Heart right ventricle (tissue), 16 donors: ENCODE measurements around the gene KRTAP20-3. TPM values are rescaled to one million over a fixed set of nuclear protein-coding genes. Genes with fewer than 3 reads are reported as not detected.

ENCODE experiments used
- ATAC-seq, 8 donors: fragments of 200-7000 bp; cut with Tn5 transposase; one replicate each; pipeline ENCODE4 v1.9.1; 2020; ENCODE audit warnings: mild to moderate bottlenecking in 8 of 8, moderate library complexity in 8 of 8, moderate number of reproducible peaks in 1 of 8
- DNase-seq, 2 donors: peaks; one replicate each; pipeline ENCODE4 v3.0.0-alpha.2; 2020
- H3K27ac ChIP-seq, 10 donors: fragments of 200-600 bp; sonication (generic) in 2 of 10; one replicate each; pipeline versions ENCODE4 v1.5.0 to v1.8.0; 2020 to 2022; ENCODE audit warnings: mild to moderate bottlenecking in 3 of 10
- H3K27me3 ChIP-seq, 7 donors: fragments of 200-600 bp; one replicate each; pipeline ENCODE4 v1.8.0; 2021 to 2022; ENCODE audit warnings: mild to moderate bottlenecking in 2 of 7
- H3K36me3 ChIP-seq, 9 donors: fragments of 200-600 bp; sonication (generic) in 1 of 9; one replicate each; pipeline versions ENCODE4 v1.5.0 to v1.8.0; 2020 to 2022; ENCODE audit warnings: mild to moderate bottlenecking in 2 of 9
- H3K4me1 ChIP-seq, 9 donors: fragments of 200-600 bp; sonication (generic) in 1 of 9; one replicate each; pipeline versions ENCODE4 v1.5.0 to v1.8.0; 2020 to 2022; ENCODE audit warnings: mild to moderate bottlenecking in 4 of 9
- H3K4me3 ChIP-seq, 10 donors: fragments of 200-600 bp; sonication (generic) in 2 of 10; one replicate each; pipeline versions ENCODE4 v1.5.0 to v1.8.0; 2020 to 2022; ENCODE audit warnings: mild to moderate bottlenecking in 7 of 10, moderate library complexity in 2 of 10
- H3K9me3 ChIP-seq, 11 donors: fragments of 200-600 bp in 10 of 11; sonication (generic) in 2 of 11; one replicate each; pipeline versions ENCODE4 v1.5.0 to v1.8.0; 2013 to 2022; ENCODE audit warnings: mild to moderate bottlenecking in 2 of 11, control low read depth in 1 of 11, moderate library complexity in 1 of 11
- WGBS, 2 donors: extraction: QIAGEN DNeasy Blood & Tissue Kit; methylation state at CpG; one replicate each; pipeline ENCODE4 v1.1.7; 2013; ENCODE audit warnings: inconsistent platforms in 1 of 2; 5-methylcytosine and 5-hydroxymethylcytosine counted together
- intact Hi-C, 10 donors: fragments of 100-400 bp; cut with DNase I; formaldehyde crosslinking; loops; one replicate each; pipeline versions ENCODE4 v1.11.1 to v1.14.2; 2022
- polyA plus RNA-seq, 2 donors: library from polyadenylated mRNA; stranded (reverse); fragments of 200-250 nt; gene quantifications; one replicate each; pipeline ENCODE4 v1.2.3, GENCODE V29; 2013
- total RNA-seq, 10 donors: library from RNA; stranded (reverse); fragmentation: NEBNext Ultra II Directional in 3 of 10; extraction: Animal tissue kit (Norgen Biotek cat#: 25700) in 3 of 10; gene quantifications; one replicate each; pipeline versions ENCODE4 v1.2.1 to v1.2.4, GENCODE V29; 2021 to 2023
- TF ChIP-seq, protein P1 (sequence below), 9 donors: fragments of 200-600 bp; sonication (generic) in 2 of 9; IDR thresholded peaks; one replicate each; pipeline versions ENCODE4 v1.5.0 to v1.8.0; 2021 to 2022; ENCODE audit warnings: antibody characterized with exemption in 9 of 9, mild to moderate bottlenecking in 5 of 9, moderate library complexity in 1 of 9
- donor health status: Arrhythmogenic right ventricular cardiomyopathy.
- donor health status: ischemic (EF 13 %, LVEDD 7.1; RV severe dilation, severe dysfunction).
- donor health status: healthy with polysubstance abuse.
- donor health status: DM: no; HTN: yes; CAD: no.
- donor health status: DM: no; HTN: no; CAD: no.
- donor health status: ischemic (EF 25% LVEDD 6.9; RV normal size, moderate dysfunction).
- donor health status: ischemic (EF 25% LVEDD 5.7; RV mildly dilated, moderate dysfunction).
- donor health status: healthy.
- donor health status: DM: yes; HTN: yes; CAD: no.
- donor health status: Ischemic cardiomyopathy.
- donor health status: ischemic (EF 35%, LVEDD 5.7; RV mildly dilated, moderate dysfunction).
- donor health status: nonischemic (EF 11% LVEDD 7.7; RV severe dilation, severe dysfunction).
- donor health status: DM: yes; HTN: yes; CAD: no.
- donor health status: PGD.
- donor health status: ischemic (EF 29% LVEDD 5.4; RV normal size, mild dysfunction).
- donor health status: nonischemic (EF 23%, LVEDD 6.1; RV moderate dilation, normal function).

The KRTAP20-3 gene
- total and polyA plus RNA-seq, 12 donors: not detected

DNA sequence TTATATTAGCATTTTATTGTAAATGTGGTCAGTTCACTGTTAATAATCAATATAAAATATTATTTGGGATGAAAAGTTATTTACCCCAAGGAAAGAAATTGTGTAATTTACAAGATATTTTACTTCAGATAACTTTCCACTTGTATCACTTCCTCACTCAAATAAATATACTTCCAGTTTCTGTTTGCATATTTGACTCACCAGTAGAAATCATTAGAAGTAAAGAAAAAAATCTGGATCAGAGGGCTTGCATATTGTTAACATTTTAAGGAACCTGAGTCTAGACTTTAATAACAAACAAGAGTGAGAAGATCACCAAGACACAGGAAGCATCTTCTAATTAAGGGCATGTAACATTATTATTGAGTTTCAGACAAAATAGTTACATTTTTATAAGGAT lies 22.6 kb upstream of the KRTAP20-3 start:
- H3K4me3 ChIP-seq: no peak overlapping the region
- no peak overlapping the region for H3K27ac ChIP-seq
- H3K9me3 ChIP-seq: peaks cover 0 to 10% (median 0%) of the 10 kb centered on the region in 11 donors
- no peaks in the 10 kb centered on the region for H3K27me3 ChIP-seq
- no peak for DNase-seq
- H3K36me3 ChIP-seq: no peaks in the 10 kb centered on the region
- no peaks in the 10 kb centered on the region for H3K4me1 ChIP-seq
- intact Hi-C loops: no loop called here
- ATAC-seq: no peak
- TF ChIP-seq, protein P1, sequence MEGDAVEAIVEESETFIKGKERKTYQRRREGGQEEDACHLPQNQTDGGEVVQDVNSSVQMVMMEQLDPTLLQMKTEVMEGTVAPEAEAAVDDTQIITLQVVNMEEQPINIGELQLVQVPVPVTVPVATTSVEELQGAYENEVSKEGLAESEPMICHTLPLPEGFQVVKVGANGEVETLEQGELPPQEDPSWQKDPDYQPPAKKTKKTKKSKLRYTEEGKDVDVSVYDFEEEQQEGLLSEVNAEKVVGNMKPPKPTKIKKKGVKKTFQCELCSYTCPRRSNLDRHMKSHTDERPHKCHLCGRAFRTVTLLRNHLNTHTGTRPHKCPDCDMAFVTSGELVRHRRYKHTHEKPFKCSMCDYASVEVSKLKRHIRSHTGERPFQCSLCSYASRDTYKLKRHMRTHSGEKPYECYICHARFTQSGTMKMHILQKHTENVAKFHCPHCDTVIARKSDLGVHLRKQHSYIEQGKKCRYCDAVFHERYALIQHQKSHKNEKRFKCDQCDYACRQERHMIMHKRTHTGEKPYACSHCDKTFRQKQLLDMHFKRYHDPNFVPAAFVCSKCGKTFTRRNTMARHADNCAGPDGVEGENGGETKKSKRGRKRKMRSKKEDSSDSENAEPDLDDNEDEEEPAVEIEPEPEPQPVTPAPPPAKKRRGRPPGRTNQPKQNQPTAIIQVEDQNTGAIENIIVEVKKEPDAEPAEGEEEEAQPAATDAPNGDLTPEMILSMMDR (IDR thresholded peaks at IDR 0.05): no peak

DNA sequence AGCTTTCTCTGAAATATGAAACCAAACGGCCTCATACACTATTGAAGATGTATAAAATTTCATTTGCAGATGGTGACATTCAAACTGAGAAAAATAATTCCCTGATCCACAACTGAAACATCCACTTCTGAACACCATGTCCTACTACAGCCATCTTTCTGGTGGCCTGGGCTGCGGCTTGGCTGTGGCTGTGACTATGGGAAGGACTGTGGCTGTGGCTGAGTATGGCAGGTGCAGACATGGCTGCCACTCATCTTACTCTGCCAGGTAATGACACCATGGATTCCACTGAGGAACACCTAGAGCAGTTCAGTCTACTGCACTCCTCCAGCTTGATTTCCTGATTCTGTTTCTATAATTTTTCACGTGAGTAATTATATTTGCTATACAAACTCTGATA lies 22.1 kb upstream of the KRTAP20-3 start, which contains the start of gene KRTAP20-4:
Gene KRTAP20-4 (plus strand): TSS at position 106 of the 400 bp plus-strand sequence.
- Histone ChIP-seq H3K9me3 (peaks cover 0 to 11% (median 0%) of the 10 kb centered on the region in 11 donors), H3K27ac (no peak within 1 kb of the TSS), H3K36me3 (no peaks in the 10 kb centered on the region), H3K27me3 (no peaks in the 10 kb centered on the region), H3K4me1 (no peaks in the 10 kb centered on the region), H3K4me3 (no peak within 1 kb of the TSS)
- TF ChIP-seq, protein P1 (IDR thresholded peaks at IDR 0.05): no peak
- ATAC-seq: no peak
- WGBS, 2 donors: 78 to 88% methylated on average over 3 of the region's 3 CpGs
- intact Hi-C loops: no loop called here
- no peak for DNase-seq

DNA sequence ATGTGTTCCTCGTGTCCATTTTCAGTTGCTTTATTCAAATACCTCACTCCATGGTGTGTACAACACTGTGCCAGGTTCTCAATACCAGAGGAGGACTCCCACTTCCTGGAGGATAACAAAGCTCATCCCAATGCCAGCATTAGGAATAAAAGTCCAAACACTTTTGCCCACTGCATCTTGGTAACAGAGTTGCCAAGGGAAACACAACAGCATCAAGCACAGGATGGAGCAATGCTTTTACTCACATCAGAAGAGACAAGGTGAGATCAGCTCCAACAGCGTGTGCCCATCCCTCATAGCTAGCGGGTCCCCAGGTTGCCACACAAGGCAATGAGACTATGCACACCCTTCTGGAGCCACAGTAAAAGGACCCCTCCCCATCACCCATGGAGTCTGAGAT lies 19.3 kb upstream of the KRTAP20-3 start:
- TF ChIP-seq, protein P1 (IDR thresholded peaks at IDR 0.05): no peak
- intact Hi-C loops: no loop called here
- DNase-seq (no peak), ATAC-seq (no peak)
- Histone ChIP-seq H3K9me3 (peaks cover 0 to 11% (median 0%) of the 10 kb centered on the region in 11 donors), H3K4me1 (no peaks in the 10 kb centered on the region), H3K4me3 (no peak overlapping the region), H3K27ac (no peak overlapping the region), H3K27me3 (no peaks in the 10 kb centered on the region), H3K36me3 (no peaks in the 10 kb centered on the region)
- WGBS, 2 donors: 86 to 90% methylated on average over 3 of the region's 3 CpGs

DNA sequence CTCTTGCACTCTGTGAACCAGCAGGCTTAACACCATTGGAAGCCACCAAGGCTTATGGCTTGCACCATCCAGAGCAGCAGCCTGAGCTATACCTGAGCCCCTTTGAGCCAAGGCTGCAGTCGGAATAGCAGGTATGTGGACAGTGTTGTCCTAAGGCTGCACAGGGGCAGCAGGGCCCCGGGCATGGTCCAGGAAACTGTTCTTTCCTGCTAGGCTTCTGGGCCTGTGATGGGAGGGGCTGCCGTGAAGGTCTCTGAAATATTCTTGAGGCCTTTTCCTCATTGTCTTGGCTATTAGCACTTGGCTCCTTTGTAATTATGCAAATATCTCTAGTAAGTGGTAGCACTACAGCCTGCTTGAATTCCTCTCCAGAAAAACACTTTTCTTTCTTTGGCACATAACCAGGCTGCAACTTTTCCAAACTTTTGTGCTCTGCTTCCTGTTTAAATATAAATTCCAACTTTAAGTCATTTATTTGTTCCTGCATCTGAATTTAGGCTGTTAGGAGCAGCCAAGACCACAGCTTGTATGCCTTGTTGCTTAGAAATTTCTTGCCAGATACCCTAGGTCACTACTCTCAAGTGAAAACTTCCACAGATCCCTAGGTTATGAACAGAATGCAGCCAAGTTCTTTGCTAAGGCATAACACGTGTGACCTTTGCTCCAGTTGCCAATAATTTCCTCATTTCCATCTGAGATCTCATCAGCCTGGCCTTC lies 17.1 kb upstream of the KRTAP20-3 start:
- 70 to 78% methylated on average over 4 of the region's 4 CpGs for WGBS, 2 donors
- Histone ChIP-seq H3K4me1 (no peaks in the 10 kb centered on the region), H3K36me3 (no peaks in the 10 kb centered on the region), H3K27me3 (no peaks in the 10 kb centered on the region), H3K27ac (no peak overlapping the region), H3K4me3 (no peak overlapping the region), H3K9me3 (peaks cover 0 to 11% (median 0%) of the 10 kb centered on the region in 11 donors)
- TF ChIP-seq, protein P1 (IDR thresholded peaks at IDR 0.05): no peak
- intact Hi-C loops: no loop called here
- DNase-seq (no peak), ATAC-seq (no peak)
